B cell (primary cell): Measurements from ENCODE around the gene EIF3J.

ENCODE experiments used
- CTCF ChIP-seq: fragments of 200-600 bp; IDR thresholded peaks from one replicate; pipeline ENCODE4 v1.8.0; 2022; ENCODE audit warnings: antibody characterized with exemption, mild to moderate bottlenecking
- EZH2 ChIP-seq: IDR thresholded peaks from 2 replicates; pipeline ENCODE4 v1.6.1; 2012; ENCODE audit warnings: borderline replicate concordance, low read depth, mild to moderate bottlenecking, moderate library complexity, low read length; ENCODE audit not compliant: insufficient read depth, poor library complexity, severe bottlenecking

GRCh38 chr15:44580105-44580504 is 43.2 kb downstream of the EIF3J start:
- TF ChIP-seq CTCF (no peak), EZH2 (no peak)
